Esophagus (tissue), 2 donors: ENCODE data around the gene NR0B1. TPM values are rescaled to one million over a fixed set of nuclear protein-coding genes. Genes with fewer than 3 reads are reported as not detected.

ENCODE experiments used
- H3K27ac ChIP-seq, 2 donors: one replicate each; pipeline ENCODE4 v1.5.1; 2013; ENCODE audit warnings: low read depth in 2 of 2, mild to moderate bottlenecking in 2 of 2, inconsistent platforms in 1 of 2, low read length in 1 of 2, moderate library complexity in 1 of 2
- H3K27me3 ChIP-seq, 2 donors: one replicate each; pipeline ENCODE4 v1.6.1; 2013; ENCODE audit warnings: low read length in 2 of 2, control low read depth in 1 of 2, mild to moderate bottlenecking in 1 of 2; ENCODE audit not compliant: insufficient read depth in 2 of 2, control insufficient read depth in 1 of 2
- H3K36me3 ChIP-seq, 2 donors: one replicate each; pipeline ENCODE4 v1.6.1; 2013; ENCODE audit warnings: low read length in 1 of 2; ENCODE audit not compliant: control insufficient read depth in 2 of 2, insufficient read depth in 2 of 2
- H3K4me1 ChIP-seq, 2 donors: one replicate each; pipeline ENCODE4 v1.6.1; 2013; ENCODE audit warnings: low read length in 1 of 2; ENCODE audit not compliant: control insufficient read depth in 2 of 2, insufficient read depth in 2 of 2
- H3K4me3 ChIP-seq, 2 donors: one replicate each; pipeline ENCODE4 v1.5.1; 2013; ENCODE audit warnings: low read length in 2 of 2, mild to moderate bottlenecking in 2 of 2, low read depth in 1 of 2, moderate library complexity in 1 of 2
- H3K9me3 ChIP-seq, 2 donors: one replicate each; pipeline ENCODE4 v1.6.1; 2013; ENCODE audit warnings: mild to moderate bottlenecking in 2 of 2, low read depth in 1 of 2, low read length in 1 of 2, moderate library complexity in 1 of 2; ENCODE audit not compliant: control insufficient read depth in 2 of 2, insufficient read depth in 1 of 2
- WGBS, 2 donors: extraction: QIAGEN DNeasy Blood & Tissue Kit; methylation state at CpG; one replicate each; pipeline ENCODE4 v1.1.7; 2013; 5-methylcytosine and 5-hydroxymethylcytosine counted together
- polyA plus RNA-seq, 2 donors: library from polyadenylated mRNA; stranded (reverse); fragments of 200-250 nt; gene quantifications; one replicate each; pipeline ENCODE4 v1.2.3, GENCODE V29; 2013
- donor health status: healthy with polysubstance abuse.
- donor health status: Bipolar disorder and iron deficiency.

The NR0B1 gene
- polyA plus RNA-seq, 2 donors: 0.02 TPM; not detected in 1

DNA sequence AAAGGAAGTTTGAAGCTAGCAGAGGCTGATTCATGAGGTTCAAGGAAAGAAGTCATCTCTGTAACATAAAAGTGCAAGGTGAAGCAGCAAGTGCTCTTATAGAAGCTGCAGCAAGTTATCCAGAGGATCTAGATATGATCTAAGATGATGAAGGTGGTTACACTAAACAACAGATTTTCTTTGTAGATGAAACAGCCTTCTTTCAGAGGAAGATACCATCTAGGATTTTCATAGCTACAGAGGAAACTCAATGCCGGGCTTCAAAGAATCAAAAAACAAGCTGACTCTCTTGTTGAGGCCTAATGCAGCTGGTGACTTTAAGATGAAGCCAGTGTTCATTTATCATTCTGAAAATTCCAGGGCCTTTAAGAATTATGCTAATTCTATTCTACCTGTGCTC, 28.8 kb downstream of the NR0B1 start:
- Histone ChIP-seq H3K36me3 (no peaks in the 10 kb centered on the region), H3K27me3 (no peaks in the 10 kb centered on the region), H3K4me1 (no peaks in the 10 kb centered on the region), H3K27ac (no peak overlapping the region), H3K9me3 (no peaks in the 10 kb centered on the region), H3K4me3 (no peak overlapping the region)
- WGBS, 2 donors: 69 to 78% methylated on average over 1 of the region's 1 CpG

- Histone ChIP-seq H3K4me3 (no peak overlapping the region), H3K27ac (no peak overlapping the region), H3K9me3 (no peaks in the 10 kb centered on the region), H3K36me3 (no peaks in the 10 kb centered on the region), H3K27me3 (no peaks in the 10 kb centered on the region), H3K4me1 (no peaks in the 10 kb centered on the region)
- 61 to 67% methylated on average over 1 of the region's 1 CpG for WGBS, 2 donors
Observed at GRCh38 chrX:30278365-30278764, 30.8 kb downstream of the NR0B1 start.

- H3K27me3 ChIP-seq: no peaks in the 10 kb centered on the region
- H3K4me3 ChIP-seq: no peak overlapping the region
- H3K9me3 ChIP-seq: no peaks in the 10 kb centered on the region
- H3K36me3 ChIP-seq: no peaks in the 10 kb centered on the region
- no peaks in the 10 kb centered on the region for H3K4me1 ChIP-seq
- no peak overlapping the region for H3K27ac ChIP-seq
- WGBS, 2 donors: 9 to 19% methylated on average over 1 of the region's 1 CpG
Observed at GRCh38 chrX:30275498-30275897, 33.7 kb downstream of the NR0B1 start.

GRCh38 chrX:30270639-30271038, 38.6 kb downstream of the NR0B1 start:
- H3K4me3 ChIP-seq: no peak overlapping the region
- 66 to 82% methylated on average over 3 of the region's 3 CpGs for WGBS, 2 donors
- H3K4me1 ChIP-seq: no peaks in the 10 kb centered on the region
- no peaks in the 10 kb centered on the region for H3K27me3 ChIP-seq
- H3K27ac ChIP-seq: no peak overlapping the region
- H3K9me3 ChIP-seq: no peaks in the 10 kb centered on the region
- H3K36me3 ChIP-seq: no peaks in the 10 kb centered on the region

DNA sequence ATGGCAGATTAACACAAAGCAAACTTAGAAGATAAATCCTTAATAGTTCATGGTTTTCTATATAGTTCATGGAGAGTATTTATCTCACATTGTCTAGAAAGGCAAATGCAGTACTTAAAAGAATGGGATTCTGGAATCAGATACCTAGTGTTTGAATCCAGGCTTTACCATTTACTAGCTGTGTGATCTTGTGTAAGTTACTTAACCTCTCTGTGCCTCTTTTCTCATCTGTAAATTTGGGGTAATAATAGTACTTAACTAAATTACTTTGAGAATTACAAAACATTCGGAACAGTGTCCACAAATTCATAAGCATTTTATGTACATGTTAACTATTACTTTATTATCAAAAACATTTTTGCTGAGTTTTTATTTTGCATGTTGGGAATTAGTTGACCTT, 46.4 kb downstream of the NR0B1 start:
- Histone ChIP-seq H3K4me3 (no peak overlapping the region), H3K27me3 (no peaks in the 10 kb centered on the region), H3K36me3 (no peaks in the 10 kb centered on the region), H3K4me1 (no peaks in the 10 kb centered on the region), H3K9me3 (no peaks in the 10 kb centered on the region), H3K27ac (no peak overlapping the region)
- WGBS, 2 donors: 80 to 86% methylated on average over 1 of the region's 1 CpG

- Histone ChIP-seq H3K27me3 (no peaks in the 10 kb centered on the region), H3K4me3 (no peak overlapping the region), H3K36me3 (no peaks in the 10 kb centered on the region), H3K9me3 (no peaks in the 10 kb centered on the region), H3K27ac (no peak overlapping the region), H3K4me1 (no peaks in the 10 kb centered on the region)
Observed at GRCh38 chrX:30261012-30261411, 48.2 kb downstream of the NR0B1 start.

DNA sequence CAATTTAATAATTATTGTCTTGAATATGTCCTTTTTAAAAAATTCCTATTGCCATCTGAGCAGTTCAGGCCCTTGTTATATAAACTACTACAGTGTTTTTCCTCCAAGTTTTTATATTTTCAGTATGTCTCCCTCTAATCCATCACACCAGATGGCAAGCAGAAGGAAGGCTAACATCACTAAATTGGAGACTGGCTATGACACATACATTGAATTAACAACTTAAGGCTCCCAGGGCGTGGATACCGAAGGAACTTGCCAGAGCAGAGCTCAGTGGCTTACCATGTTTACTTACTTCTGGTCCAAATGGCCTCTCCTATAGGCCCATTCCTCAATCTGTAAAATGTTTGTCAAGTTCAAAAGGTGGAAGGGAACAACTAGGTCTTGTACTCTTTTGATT, 49.3 kb downstream of the NR0B1 start:
- H3K27ac ChIP-seq: no peak overlapping the region
- H3K36me3 ChIP-seq: no peaks in the 10 kb centered on the region
- no peaks in the 10 kb centered on the region for H3K27me3 ChIP-seq
- WGBS, 2 donors: 42 to 50% methylated on average over 2 of the region's 2 CpGs
- no peaks in the 10 kb centered on the region for H3K9me3 ChIP-seq
- no peaks in the 10 kb centered on the region for H3K4me1 ChIP-seq
- H3K4me3 ChIP-seq: no peak overlapping the region

Other genes starting within 250 kb of the NR0B1 start
- not detected for gene MAGEB2, start 93.8 kb downstream of the NR0B1 start, polyA plus RNA-seq
- not detected for gene MAGEB3, start 78.7 kb downstream of the NR0B1 start, polyA plus RNA-seq
- gene MAGEB4, start 67.4 kb downstream of the NR0B1 start, polyA plus RNA-seq: not detected
- gene MAGEB1, start 62.2 kb downstream of the NR0B1 start, polyA plus RNA-seq: not detected